Stomach (tissue), 9 donors: ENCODE measurements around the gene IL1RAPL2. TPM values are rescaled to one million over a fixed set of nuclear protein-coding genes. Genes with fewer than 3 reads are reported as not detected.

Source experiments
- DNase-seq, 2 donors: peaks; one replicate each; pipeline versions ENCODE4 v3.0.0 to v3.0.0-alpha.2; 2013 to 2019
- H3K27ac ChIP-seq, 5 donors: fragments of 200-600 bp in 4 of 5; sonication (generic) in 4 of 5; one replicate each; pipeline ENCODE4 v1.5.1; 2013 to 2019; ENCODE audit warnings: mild to moderate bottlenecking in 1 of 5, moderate library complexity in 1 of 5
- H3K27me3 ChIP-seq, 3 donors: fragments of 200-600 bp; sonication (generic); one replicate each; pipeline ENCODE4 v1.5.1; 2017 to 2019; ENCODE audit warnings: mixed run types in 1 of 3
- H3K36me3 ChIP-seq, 4 donors: fragments of 200-600 bp; sonication (generic); 1 replicate in 3 of 4; 2 replicates in 1 of 4; pipeline ENCODE4 v1.5.1; 2016 to 2019
- H3K4me1 ChIP-seq, 4 donors: fragments of 200-600 bp; sonication (generic); one replicate each; pipeline ENCODE4 v1.5.1; 2016 to 2019
- H3K4me3 ChIP-seq, 4 donors: fragments of 200-600 bp; sonication (generic) in 3 of 4; one replicate each; pipeline ENCODE4 v1.5.1; 2016 to 2019; ENCODE audit warnings: mild to moderate bottlenecking in 1 of 4
- H3K9me3 ChIP-seq, 4 donors: fragments of 200-600 bp; sonication (generic); one replicate each; pipeline ENCODE4 v1.5.1; 2016 to 2019
- EP300 ChIP-seq: sonication (generic); formaldehyde crosslinking; IDR thresholded peaks from one replicate; pipeline ENCODE4 v1.6.1; 2017; ENCODE audit warnings: antibody characterized with exemption
- POLR2A ChIP-seq, 4 donors: fragments of 450-650 bp; IDR thresholded peaks; one replicate each; pipeline ENCODE4 v1.6.1; 2016; ENCODE audit warnings: antibody characterized with exemption in 4 of 4, control low read depth in 2 of 4, mild to moderate bottlenecking in 1 of 4, moderate library complexity in 1 of 4
- POLR2AphosphoS5 ChIP-seq, 3 donors: sonication (generic); formaldehyde crosslinking; IDR thresholded peaks; one replicate each; pipeline ENCODE4 v1.6.1; 2016; ENCODE audit warnings: antibody characterized with exemption in 3 of 3
- WGBS, 5 donors: extraction: QIAGEN DNeasy Blood & Tissue Kit in 3 of 5; methylation state at CpG; one replicate each; pipeline versions ENCODE4 v1.1.5 to v1.1.7; 2013 to 2018; 5-methylcytosine and 5-hydroxymethylcytosine counted together
- intact Hi-C: fragments of 100-400 bp; cut with DNase I; formaldehyde crosslinking; loops from one replicate; pipeline ENCODE4 v1.15.1; 2023; ENCODE audit warnings: low total_unique reads
- polyA plus RNA-seq, 3 donors: library from polyadenylated mRNA; stranded (reverse); fragments of 200-250 nt; gene quantifications; one replicate each; pipeline ENCODE4 v1.2.3, GENCODE V29; 2013
- total RNA-seq, 5 donors: library from RNA; depleted of rRNA; stranded (reverse); fragments of >200 nt; gene quantifications; one replicate each; pipeline versions ENCODE4 v1.1.0 to v1.2.3, GENCODE V29; 2014 to 2016
- TF ChIP-seq, protein P1 (sequence below), 7 experiments: fragments of 450-650 bp in 4 of 7; fragments of 200-600 bp in 3 of 7; sonication (generic) in 3 of 7; IDR thresholded peaks; one replicate each; pipeline ENCODE4 v1.5.1; 2016 to 2019; ENCODE audit warnings: antibody characterized with exemption in 7 of 7, control low read depth in 2 of 7, mild to moderate bottlenecking in 1 of 7
- donor health status: healthy with polysubstance abuse.
- donor health status: Bipolar disorder and iron deficiency.
- donor health status: healthy.

IL1RAPL2 gene
- total and polyA plus RNA-seq, 8 donors = 1.1 TPM; not detected in 7

GRCh38 chrX:104929324-104929723, 363.3 kb downstream of the IL1RAPL2 start:
- Histone ChIP-seq H3K9me3 (no peaks in the 10 kb centered on the region), H3K27ac (no peak overlapping the region), H3K27me3 (peaks cover 0 to 6% (median 0%) of the 10 kb centered on the region in 3 donors), H3K4me3 (no peak overlapping the region), H3K4me1 (no peaks in the 10 kb centered on the region), H3K36me3 (no peaks in the 10 kb centered on the region)
- WGBS, 5 donors = 51 to 69% (median 67%) methylated on average over 2 of the region's 2 CpGs
- DNase-seq = no peak
- no peak for TF ChIP-seq POLR2A (IDR thresholded peaks at IDR 0.05)
- TF ChIP-seq POLR2AphosphoS5 (IDR thresholded peaks at IDR 0.05) = no peak
- TF ChIP-seq, protein P1, sequence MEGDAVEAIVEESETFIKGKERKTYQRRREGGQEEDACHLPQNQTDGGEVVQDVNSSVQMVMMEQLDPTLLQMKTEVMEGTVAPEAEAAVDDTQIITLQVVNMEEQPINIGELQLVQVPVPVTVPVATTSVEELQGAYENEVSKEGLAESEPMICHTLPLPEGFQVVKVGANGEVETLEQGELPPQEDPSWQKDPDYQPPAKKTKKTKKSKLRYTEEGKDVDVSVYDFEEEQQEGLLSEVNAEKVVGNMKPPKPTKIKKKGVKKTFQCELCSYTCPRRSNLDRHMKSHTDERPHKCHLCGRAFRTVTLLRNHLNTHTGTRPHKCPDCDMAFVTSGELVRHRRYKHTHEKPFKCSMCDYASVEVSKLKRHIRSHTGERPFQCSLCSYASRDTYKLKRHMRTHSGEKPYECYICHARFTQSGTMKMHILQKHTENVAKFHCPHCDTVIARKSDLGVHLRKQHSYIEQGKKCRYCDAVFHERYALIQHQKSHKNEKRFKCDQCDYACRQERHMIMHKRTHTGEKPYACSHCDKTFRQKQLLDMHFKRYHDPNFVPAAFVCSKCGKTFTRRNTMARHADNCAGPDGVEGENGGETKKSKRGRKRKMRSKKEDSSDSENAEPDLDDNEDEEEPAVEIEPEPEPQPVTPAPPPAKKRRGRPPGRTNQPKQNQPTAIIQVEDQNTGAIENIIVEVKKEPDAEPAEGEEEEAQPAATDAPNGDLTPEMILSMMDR (IDR thresholded peaks at IDR 0.05) = no peak
- no peak for TF ChIP-seq EP300
- intact Hi-C loops = no loop called here

DNA sequence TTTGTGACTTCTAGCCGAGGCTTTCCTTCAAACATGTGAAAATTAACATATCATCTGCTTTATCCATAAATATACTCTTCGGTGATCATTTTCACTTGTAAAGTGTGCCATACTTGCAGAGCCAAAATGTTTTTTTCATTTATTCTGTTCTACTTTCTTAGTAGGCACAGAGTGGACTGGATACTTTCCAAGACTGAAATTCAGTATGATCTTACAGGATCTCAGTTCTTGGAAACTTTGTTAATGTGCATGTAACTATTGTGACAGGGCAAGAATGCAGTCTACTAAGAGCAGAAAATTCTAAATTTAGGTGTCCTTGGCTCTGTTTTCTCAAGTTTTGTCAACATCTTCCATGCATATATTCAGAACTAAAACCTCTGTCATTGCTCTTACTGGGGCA, 369.6 kb downstream of the IL1RAPL2 start:
- intact Hi-C loops = no loop called here
- Histone ChIP-seq H3K9me3 (peaks cover 0 to 5% (median 0%) of the 10 kb centered on the region in 4 donors), H3K4me1 (no peaks in the 10 kb centered on the region), H3K27me3 (peaks cover 0 to 6% (median 0%) of the 10 kb centered on the region in 3 donors), H3K27ac (no peak overlapping the region), H3K4me3 (no peak overlapping the region), H3K36me3 (no peaks in the 10 kb centered on the region)
- no peak for DNase-seq
- 65 to 84% (median 72%) methylated on average over 2 of the region's 2 CpGs for WGBS, 5 donors
- TF ChIP-seq, protein P1 (IDR thresholded peaks at IDR 0.05) = no peak
- TF ChIP-seq POLR2AphosphoS5 (IDR thresholded peaks at IDR 0.05) = no peak
- TF ChIP-seq EP300 = no peak
- no peak for TF ChIP-seq POLR2A (IDR thresholded peaks at IDR 0.05)

GRCh38 chrX:104953251-104953650, 387.3 kb downstream of the IL1RAPL2 start:
- intact Hi-C loops = no loop called here
- Histone ChIP-seq H3K4me3 (no peak overlapping the region), H3K4me1 (no peaks in the 10 kb centered on the region), H3K36me3 (no peaks in the 10 kb centered on the region), H3K9me3 (no peaks in the 10 kb centered on the region), H3K27me3 (no peaks in the 10 kb centered on the region), H3K27ac (no peak overlapping the region)
- TF ChIP-seq POLR2A (IDR thresholded peaks at IDR 0.05) = no peak
- TF ChIP-seq, protein P1 (IDR thresholded peaks at IDR 0.05) = no peak
- no peak for TF ChIP-seq POLR2AphosphoS5 (IDR thresholded peaks at IDR 0.05)
- TF ChIP-seq EP300 = no peak
- DNase-seq = no peak

DNA sequence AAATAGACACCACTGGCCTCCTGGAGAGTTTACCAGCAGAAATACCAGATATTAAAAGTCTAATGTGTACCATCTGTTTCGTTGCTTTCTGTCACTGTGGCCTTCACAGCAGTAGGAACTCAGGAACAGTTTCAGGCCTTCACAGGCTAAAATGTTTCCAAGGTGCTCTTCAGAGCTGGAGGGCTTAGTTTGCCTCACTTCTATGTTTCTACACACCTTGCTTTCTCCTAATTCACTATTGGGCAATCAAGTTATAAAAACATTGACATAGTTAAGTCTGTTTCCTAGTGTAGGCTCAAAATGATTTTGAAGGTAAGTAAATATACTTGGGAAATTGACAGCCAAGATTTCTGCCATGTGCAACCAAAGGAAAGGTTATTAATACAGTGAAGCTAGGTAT, 395.9 kb downstream of the IL1RAPL2 start:
- Histone ChIP-seq H3K27me3 (no peaks in the 10 kb centered on the region), H3K4me3 (no peak overlapping the region), H3K9me3 (no peaks in the 10 kb centered on the region), H3K27ac (no peak overlapping the region), H3K4me1 (no peaks in the 10 kb centered on the region), H3K36me3 (no peaks in the 10 kb centered on the region)
- DNase-seq = peak in 1 of 2 donors; percentile 5
- WGBS, 5 donors = 38 to 55% (median 45%) methylated on average over 1 of the region's 1 CpG
- intact Hi-C loops = no loop called here
- TF ChIP-seq, protein P1 (IDR thresholded peaks at IDR 0.05) = no peak
- TF ChIP-seq EP300 (no peak), POLR2AphosphoS5 (IDR thresholded peaks at IDR 0.05) (no peak), POLR2A (IDR thresholded peaks at IDR 0.05) (no peak)
